SIG-M5 treated with dmso at 0.1 percent for 504 hours (cell line): ENCODE measurements around the gene ROBO1.
A peak's percentile ranks its signal among the peaks of the same experiment; 100 is the strongest.

Source experiments
- DNase-seq: peaks from one replicate; lab custom pipeline; 2025; ENCODE audit not compliant: unreplicated experiment; lab: John Stamatoyannopoulos, UW

The ROBO1 gene

GRCh38 chr3:79027593-79027992 is 740.2 kb downstream of the ROBO1 start:
- no peak for DNase-seq

GRCh38 chr3:79019924-79020173 is 747.9 kb downstream of the ROBO1 start:
- no peak for DNase-seq

GRCh38 chr3:79019137-79019923 is 748.5 kb downstream of the ROBO1 start:
- peak; percentile 57 for DNase-seq

GRCh38 chr3:79018671-79019136 is 749.1 kb downstream of the ROBO1 start:
- no peak for DNase-seq

GRCh38 chr3:79018265-79018664 is 749.5 kb downstream of the ROBO1 start:
- DNase-seq, result no peak

GRCh38 chr3:79016587-79017376 is 751.0 kb downstream of the ROBO1 start:
- DNase-seq, result no peak

- no peak for DNase-seq
Observed at GRCh38 chr3:79015854-79016253, 751.9 kb downstream of the ROBO1 start.

- DNase-seq, result no peak
Observed at GRCh38 chr3:79012946-79013362, 754.8 kb downstream of the ROBO1 start.

- DNase-seq, result no peak
Observed at GRCh38 chr3:79012530-79012913, 755.3 kb downstream of the ROBO1 start.

- DNase-seq, result no peak
Observed at GRCh38 chr3:79011821-79012529, 755.8 kb downstream of the ROBO1 start.

- DNase-seq, result no peak
Observed at GRCh38 chr3:79009861-79010260, 757.9 kb downstream of the ROBO1 start.

GRCh38 chr3:79006077-79006476 is 761.7 kb downstream of the ROBO1 start:
- DNase-seq, result no peak

- no peak for DNase-seq
Observed at GRCh38 chr3:79005084-79005483, 762.7 kb downstream of the ROBO1 start.

GRCh38 chr3:79003994-79004393 is 763.8 kb downstream of the ROBO1 start:
- DNase-seq, result no peak

- DNase-seq, result no peak
Observed at GRCh38 chr3:79002465-79003372, 765.1 kb downstream of the ROBO1 start.

GRCh38 chr3:79001255-79001654 is 766.5 kb downstream of the ROBO1 start:
- no peak for DNase-seq

GRCh38 chr3:78999139-78999538 is 768.7 kb downstream of the ROBO1 start:
- DNase-seq, result no peak

GRCh38 chr3:78995087-78995486 is 772.7 kb downstream of the ROBO1 start:
- no peak for DNase-seq

- DNase-seq, result no peak
Observed at GRCh38 chr3:78994174-78995027, 773.4 kb downstream of the ROBO1 start.

- DNase-seq, result no peak
Observed at GRCh38 chr3:78993375-78993774, 774.4 kb downstream of the ROBO1 start.
